HG03196 (cell line): ENCODE measurements around the gene PUS1.
"Not testable (repeated sequence)": the region's sequence is repeated elsewhere in the genome, so short reads cannot be mapped to it uniquely, and the experiment has no call there.

Source experiments
- ATAC-seq: cut with Tn5 transposase; IDR thresholded peaks from one replicate; pipeline ENCODE4 v1.9.1; 2021; ENCODE audit not compliant: unreplicated experiment

PUS1 gene

GRCh38 chr12:131933387-131933786 lies 4.3 kb downstream of the PUS1 start:
- ATAC-seq = no peak

- no peak for ATAC-seq
Observed at GRCh38 chr12:131934535-131934934, 5.5 kb downstream of the PUS1 start.

DNA sequence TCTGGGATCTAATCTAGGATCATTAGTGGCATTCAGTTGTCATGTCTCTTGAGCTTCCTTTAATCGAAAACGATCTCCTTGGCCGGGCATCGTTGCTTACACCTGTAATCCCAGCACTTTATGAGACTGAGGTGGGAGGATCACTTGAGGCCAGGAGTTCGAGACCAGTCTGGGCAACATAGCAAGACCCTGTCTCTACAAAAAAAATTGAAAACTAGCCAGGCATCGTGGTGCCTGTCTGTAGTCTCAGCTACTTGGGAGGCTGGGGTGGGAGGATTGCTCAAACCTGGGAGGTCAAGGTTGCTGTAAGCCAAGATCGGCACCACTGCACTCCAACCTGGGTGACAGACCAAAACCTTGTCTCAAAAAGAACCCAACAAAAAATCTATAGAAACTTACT lies 9.0 kb downstream of the PUS1 start:
- no peak for ATAC-seq

GRCh38 chr12:131939007-131939406 lies 9.9 kb downstream of the PUS1 start:
- ATAC-seq = no peak

DNA sequence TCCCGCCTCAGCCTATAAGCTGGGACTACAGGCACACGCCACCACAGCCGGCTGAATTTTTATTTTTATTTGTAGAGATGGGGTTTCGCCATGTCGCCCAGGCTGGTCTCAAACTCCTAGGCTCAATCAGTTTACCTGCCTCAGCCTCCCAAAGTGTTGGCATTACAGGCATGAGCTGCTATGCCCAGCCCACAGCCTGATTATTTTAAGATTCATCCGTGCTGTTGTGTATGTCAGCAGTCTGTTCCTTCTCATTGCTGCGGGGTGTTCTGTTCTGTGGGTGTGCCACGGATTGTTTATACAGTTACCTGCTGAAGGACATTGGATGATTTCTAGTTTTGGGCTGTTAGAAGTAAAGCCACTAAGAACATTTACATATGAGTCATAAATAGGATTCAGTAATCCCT lies 11.1 kb downstream of the PUS1 start:
- no peak for ATAC-seq

GRCh38 chr12:131941116-131941986 lies 12.3 kb downstream of the PUS1 start:
- ATAC-seq = no peak

GRCh38 chr12:131941987-131942341 lies 12.9 kb downstream of the PUS1 start:
- ATAC-seq = no peak

GRCh38 chr12:131942671-131943070 lies 13.6 kb downstream of the PUS1 start:
- no peak for ATAC-seq

DNA sequence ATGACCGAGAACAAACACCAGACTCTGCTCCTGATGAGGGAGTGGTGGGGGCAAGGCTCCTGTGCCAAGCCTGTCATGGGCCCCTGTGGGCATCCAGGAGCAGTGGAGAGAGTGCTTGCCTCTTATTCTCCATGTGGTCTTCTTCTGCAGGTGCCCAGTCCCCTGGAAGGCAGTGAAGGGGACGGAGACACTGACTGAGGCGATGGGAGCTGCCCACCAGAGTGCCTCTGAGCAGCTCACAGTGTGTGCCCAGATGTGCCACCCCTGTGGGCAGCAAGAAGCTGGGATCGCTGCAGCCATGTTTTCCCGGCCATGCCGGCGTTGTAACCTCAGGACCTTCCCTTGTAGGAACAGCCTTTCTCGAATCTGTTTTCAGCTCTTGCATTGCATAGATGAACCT lies 14.3 kb downstream of the PUS1 start:
- ATAC-seq = no peak

GRCh38 chr12:131943876-131944275 lies 14.8 kb downstream of the PUS1 start:
- no peak for ATAC-seq

DNA sequence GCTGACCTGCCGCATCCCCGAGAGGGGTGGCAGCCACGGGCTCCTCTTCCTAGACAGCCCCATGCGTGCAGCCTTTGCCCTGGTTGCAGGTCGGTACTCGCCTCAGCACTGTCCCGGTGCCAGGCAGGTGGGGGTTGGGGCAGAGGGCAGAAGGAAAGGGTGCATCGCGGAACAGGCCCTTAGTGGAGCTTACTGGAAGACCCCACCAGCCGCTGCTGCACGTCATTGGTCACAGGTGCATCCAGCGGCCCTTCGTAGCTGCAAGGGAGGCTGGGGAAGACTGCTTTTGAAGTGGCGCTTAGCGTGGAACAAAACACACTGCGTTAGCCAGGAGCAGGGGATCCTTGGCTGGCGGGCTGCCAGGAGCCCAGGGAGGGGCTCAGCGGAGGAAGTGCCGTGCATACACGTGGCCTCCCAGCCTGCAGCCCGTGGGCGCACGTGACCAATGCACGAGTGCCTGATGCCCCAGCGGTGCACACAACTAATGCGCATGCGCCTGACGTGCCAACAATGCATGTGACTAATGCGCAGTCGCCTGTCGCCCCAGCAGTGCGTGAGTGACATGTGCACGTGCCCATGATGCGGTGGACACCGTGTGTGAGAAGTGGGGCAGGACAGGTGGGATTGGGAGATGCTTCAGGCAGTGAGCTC lies 15.7 kb downstream of the PUS1 start:
- no peak for ATAC-seq

- ATAC-seq = no peak
Observed at GRCh38 chr12:131946757-131947156, 17.7 kb downstream of the PUS1 start.

- ATAC-seq = no peak
Observed at GRCh38 chr12:131947482-131948027, 18.5 kb downstream of the PUS1 start.

DNA sequence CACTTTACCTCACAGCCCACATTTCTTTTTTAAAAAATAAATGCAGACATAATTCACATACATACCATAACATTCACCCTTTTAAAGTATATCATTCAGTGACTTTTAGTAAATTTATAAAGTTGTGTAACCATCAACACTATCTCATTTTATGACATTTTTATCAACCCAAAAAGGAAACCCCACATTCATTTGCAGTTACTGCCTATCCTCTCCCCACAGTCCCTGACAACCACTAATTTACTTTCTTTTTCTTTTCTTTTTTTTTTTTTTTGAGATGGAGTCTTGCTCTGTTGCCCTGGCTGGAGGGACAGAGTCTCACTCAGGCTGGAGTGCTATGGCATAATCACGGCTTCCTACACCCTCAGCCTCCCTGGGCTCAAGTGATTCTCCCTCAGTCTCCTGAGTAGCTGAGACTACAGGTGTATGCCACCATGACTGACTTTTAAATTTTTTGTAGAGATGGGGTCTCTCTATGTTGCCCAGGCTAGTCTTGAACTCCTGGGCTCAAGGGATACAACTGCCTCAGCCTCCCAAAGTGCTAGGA lies 19.2 kb downstream of the PUS1 start:
- ATAC-seq = no peak

- not testable (repeated sequence) for ATAC-seq
Observed at GRCh38 chr12:131948713-131949430, 19.8 kb downstream of the PUS1 start.

GRCh38 chr12:131949431-131950181 lies 20.5 kb downstream of the PUS1 start, which contains the start of gene EP400:
Gene EP400 (plus strand): TSS chr12:131949942. CDS start chr12:131960620, 10,678 bp downstream.
- ATAC-seq = peak; percentile 90

DNA sequence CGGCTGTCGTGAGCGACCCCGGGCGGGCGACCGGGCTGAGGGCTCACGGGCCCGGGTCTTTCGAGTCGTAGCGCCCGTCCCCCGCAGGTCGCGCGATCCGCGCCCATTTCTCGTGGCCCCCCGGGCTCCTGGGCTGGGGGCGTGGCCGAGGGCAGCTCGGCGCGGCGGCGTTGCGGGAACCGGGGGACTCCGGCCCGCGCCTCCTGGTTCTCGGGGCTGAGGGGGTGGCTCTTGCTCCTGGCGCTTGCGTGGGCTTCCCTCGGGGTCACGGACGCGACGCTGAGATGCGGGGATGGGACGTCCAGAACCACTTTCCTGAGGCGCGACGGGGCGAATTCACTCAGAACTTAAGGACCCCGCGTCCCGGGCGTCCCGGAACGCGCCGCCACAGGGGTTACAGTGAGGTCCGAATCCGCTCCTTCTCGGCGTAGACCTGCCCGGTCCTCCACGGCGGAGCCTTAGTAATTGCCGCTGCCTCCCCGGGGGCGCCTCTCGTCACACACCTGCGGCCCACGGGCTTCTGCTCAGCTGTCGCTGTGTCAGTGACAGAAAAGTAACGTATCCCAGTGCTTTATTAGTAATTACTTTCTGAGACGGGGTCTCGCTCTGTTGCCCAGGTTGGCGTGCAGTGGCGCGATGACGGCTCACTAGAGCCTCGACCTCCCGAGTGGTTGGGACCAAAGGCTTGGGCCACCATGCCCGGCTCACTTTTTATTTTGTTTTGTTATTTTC lies 21.3 kb downstream of the PUS1 start:
- ATAC-seq = peak; percentile 25

GRCh38 chr12:131953810-131954209 lies 24.7 kb downstream of the PUS1 start:
- ATAC-seq = not testable (repeated sequence)

DNA sequence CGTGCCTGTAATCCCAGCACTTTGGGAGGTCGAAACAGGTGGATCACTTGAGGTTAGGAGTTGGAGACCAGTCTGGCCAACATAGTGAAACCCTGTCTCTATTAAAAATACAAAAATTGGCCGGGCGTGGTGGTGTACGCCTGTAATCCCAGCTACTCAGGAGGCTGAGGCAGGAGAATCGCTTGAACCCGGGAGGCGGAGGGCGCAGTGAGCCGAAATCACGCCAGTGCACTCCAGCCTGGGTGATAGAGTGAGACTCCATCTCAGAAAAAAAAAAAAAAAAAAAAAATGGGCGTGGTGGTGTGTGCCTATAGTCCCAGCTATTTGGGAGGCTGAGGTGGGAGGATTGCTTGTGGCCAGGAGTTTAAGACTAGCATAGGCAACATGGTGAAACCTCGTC lies 25.4 kb downstream of the PUS1 start:
- not testable (repeated sequence) for ATAC-seq

DNA sequence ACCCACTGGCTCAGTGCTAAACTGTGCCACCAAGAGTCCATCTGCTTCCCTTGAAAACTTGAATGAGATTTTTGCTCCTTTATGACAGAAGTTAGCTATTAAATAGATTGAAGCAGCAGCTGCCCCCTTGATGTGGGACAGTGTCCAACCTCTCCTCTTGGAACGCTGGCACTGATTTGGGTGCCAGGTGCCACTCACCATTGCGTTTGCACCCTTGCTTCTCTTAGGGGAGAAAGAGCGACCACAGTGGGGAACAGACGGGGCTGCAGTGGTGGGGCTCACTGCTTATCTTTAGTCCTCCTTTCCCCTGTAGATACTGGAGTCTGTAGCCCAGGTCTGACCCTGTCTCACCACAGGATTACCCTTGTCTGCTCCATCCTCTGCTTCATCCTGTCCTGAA lies 30.0 kb downstream of the PUS1 start:
- no peak for ATAC-seq
